OCI-M1 (cell line): ENCODE measurements around the gene LHFPL2.
"Not testable (repeated sequence)": the region's sequence is repeated elsewhere in the genome, so short reads cannot be mapped to it uniquely, and the experiment has no call there.

Source experiments
- DNase-seq: peaks from one replicate; lab custom pipeline; 2025; lab: John Stamatoyannopoulos, UW

Gene LHFPL2

DNA sequence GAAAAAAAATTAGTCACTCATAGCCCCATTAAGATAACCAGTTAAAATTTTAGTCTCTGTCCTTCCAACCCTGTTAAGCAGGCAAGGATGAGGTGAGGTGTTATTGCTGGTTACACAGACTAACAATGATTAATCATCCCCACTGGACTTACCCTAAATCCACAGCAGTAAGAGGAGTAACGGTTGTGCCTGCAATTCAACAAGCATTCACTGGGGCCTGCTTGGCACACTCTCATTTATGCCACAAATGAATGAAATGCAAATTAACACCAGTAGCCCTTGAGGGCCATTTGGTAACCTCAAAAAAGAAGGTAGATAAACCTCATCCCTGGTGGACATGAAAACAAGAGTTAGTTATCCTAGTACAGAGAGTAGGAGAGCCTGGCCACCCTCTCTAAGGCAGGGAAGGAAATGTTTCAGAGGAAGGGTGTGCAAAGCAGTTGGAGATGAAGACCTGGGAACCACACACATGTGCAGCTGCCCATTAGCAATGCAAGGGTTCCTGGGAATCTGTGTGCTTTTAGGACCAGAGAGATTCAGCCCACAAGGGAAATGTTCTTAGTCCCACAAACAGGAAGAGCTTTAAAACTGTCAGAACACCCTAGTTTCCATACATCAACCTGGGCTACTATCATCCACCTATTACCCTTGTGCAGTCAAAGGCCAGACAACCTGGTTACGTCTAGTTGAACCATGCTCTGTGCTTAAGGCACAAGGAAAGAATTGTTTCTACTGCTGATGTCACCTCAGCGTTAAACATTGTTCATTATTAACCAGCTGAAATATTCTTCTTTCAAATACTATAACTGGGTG is 7.7 kb downstream of the LHFPL2 start:
- DNase-seq = no peak

DNA sequence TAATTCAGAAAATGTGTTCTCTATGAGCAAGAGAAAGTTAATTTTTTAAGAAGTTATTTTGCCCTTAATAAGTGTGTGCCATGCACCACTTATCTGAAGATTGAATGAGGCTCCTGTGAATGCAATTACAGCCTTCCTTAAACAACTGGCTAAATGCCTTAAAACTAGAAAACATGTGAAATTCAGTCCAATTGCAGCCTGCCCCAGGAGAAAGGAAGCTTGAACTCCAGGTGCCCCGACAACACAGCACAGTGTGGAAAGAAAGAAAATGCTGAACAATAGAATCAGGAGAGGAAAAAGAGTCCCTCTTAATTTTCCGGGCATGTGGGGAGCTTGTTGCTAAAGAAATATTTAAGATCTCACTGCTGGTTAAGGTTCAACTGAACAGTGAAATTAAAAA is 8.8 kb downstream of the LHFPL2 start:
- DNase-seq = no peak

DNA sequence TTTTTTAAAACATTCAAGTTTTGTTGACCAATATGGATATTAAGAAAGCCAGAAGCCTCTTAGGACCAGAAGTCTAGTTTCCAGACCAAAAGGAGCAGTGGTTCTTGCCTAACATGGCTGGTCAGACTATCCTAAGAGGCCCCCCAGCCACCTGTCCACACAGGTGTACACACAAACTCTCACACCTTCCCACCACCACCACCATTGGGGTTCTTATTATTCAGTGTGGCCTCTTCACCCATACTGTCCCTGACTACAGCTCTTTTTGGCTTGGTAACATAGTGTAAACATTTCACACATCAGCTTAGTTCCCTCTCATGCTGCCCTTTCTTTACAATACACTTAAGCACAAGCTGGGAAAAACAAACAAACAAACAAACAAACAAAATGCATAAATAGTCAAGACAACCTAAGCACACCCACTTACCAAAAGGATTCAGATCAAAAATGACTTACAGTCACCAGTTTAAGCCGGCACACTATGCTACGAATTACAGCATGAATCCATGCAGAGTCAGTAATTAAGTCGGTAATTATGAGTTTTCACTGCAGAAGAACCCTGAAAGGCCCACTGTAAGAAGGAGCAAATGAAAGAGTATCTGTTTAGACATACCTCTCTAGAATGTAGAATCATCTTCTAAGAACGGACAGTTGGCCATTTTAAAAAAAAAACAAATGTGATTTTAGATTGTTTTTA is 9.5 kb downstream of the LHFPL2 start:
- no peak for DNase-seq

DNA sequence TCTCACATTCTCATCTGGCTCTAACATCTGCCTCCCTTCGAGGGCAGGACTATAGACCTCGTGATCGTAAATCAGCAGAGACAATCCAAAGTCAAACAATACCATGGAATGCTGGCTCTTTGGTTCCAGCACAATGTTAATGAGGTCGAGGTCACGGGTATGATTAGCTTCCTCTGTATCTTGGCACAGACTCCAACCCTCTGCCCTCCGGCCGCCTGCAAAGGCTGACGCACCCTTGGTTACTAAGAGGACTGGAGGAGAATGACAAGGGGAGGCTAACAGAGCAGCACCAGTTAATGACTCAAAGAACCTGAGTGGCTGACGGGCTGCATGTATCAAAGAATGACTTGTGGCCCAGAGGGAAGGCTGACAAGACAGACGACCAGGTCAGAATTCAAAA is 10.1 kb downstream of the LHFPL2 start:
- DNase-seq = no peak

DNA sequence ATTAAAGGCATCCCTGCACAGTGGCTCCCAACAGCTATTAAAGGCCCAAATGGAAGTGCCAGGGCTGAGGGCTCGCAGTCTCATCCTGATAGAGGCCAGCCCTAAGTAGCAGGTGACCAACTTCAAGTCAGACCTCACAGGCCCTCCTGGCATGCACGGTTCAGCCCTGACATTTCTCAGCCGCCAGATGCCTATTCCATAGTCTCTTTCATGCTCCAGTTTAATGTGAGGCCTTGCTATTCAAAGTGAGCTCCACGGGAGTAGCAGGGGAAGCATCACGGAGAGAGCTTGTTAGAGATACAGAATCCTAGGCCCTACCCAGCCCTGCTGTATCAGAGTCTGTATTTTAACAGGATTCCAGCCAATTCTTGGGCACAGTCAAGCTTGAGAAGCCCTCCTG is 11.1 kb downstream of the LHFPL2 start:
- DNase-seq = no peak

DNA sequence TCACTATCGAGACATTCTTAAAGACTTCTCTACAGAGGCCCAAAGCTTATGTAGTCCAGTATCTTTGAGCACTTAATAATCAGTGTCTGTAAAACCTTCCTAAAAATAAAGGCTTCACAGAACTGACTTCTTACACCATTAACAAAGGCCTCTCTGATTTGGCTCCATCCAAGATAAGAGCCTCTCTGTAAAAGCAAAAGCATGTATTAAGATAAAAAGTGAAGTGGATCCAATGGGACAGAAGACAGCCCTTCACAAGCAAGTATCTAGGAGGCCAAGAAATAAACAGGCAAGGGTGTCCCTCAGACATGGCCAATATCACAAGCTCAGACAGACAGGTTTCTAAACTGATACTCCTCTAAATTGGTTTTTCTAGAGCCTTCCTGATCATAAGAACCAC is 11.9 kb downstream of the LHFPL2 start:
- no peak for DNase-seq

DNA sequence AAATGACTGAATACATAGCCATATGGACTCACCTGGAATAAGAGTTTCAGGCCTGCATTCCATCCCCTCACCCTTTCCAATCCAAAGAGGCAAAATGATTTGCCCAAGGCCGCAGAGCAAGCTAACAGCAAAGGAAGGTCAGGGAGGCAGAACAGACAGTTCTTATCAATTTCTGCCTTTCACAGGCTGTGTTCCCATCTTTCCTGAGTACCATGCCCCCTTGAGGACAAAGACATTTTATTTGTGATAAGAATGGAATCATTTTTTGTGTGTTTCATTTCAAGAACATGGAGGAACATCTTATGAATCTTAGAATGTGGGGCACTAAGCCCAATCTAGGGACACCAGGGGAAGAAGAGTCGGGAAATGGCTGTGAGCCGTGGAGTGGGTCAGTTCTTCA is 13.9 kb downstream of the LHFPL2 start:
- peak; percentile 72 for DNase-seq

DNA sequence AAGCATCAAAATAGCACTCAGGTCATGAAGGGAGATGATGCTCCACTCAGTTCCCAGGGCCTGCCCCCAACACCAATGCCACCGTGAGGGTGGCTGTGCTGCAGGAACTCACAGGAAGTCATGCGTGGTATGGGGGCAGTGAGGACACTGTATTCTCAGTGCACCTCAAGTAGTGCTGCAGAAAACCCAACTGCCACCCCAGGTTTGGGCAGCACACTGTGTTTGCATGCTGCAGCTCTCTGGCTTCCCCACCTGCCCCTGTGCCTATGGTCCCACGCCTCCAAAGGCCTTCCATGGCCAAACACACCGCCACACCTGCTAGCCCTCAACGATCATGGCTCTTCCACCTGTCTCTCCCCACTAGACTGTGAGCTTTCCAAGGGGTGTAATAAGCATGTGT is 14.3 kb downstream of the LHFPL2 start:
- DNase-seq = no peak

DNA sequence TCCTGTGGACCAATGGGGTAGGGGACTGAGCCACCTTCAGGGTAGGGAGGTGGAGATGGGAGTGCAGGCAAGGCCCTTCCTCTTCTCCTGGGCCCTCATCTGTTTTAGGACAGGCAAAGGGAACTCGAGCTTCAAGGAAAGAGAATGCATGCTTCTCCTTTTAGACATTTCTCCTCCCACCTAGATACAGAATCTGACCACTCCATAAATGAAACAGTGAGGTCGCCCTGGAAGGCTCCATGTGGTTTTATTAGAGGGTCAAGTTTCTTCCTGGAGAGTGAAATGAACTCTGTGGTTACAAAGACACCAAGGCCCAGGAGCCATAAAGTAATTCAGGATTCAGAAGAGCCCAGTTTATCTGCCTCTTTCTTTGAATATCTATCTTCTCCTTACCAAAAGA is 14.9 kb downstream of the LHFPL2 start:
- DNase-seq = peak; percentile 57

DNA sequence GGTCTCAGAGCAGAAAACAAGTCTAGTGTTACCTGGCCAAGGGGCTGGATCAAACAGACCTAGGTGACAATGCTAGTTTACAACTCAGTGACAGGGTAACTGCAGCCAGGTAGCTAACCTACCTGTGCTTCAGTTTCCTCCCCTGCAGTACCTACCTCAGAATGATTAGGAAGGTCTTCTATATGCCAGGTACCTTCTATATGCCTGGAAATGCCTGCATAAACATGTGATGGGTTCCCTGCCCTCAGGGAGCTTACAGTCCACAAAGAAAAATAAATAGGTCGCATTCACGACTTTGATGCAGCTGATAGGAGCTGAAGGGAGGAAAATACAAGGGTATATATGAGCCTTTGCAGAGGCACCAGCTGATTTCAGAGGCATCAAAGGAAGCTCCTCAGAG is 16.1 kb downstream of the LHFPL2 start:
- DNase-seq = no peak

DNA sequence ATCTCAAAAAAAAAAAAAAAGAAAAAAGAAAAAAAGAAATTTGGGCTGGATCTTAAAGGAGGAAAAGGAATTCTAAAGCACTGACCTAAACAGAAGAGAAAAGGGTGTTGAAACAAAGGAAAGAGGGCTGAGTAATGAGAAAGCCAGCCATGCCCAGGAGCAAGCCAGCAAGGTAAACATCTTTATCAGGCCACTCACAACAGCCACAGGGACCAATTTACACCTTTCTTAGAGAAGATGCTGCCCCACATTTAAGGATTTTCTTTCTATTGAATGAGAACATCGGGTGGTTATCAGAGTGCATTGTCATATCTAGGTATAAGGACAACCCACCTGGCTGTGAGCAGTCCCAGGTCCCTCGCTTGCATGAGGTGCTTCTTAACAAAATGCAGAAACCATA is 16.6 kb downstream of the LHFPL2 start:
- no peak for DNase-seq

DNA sequence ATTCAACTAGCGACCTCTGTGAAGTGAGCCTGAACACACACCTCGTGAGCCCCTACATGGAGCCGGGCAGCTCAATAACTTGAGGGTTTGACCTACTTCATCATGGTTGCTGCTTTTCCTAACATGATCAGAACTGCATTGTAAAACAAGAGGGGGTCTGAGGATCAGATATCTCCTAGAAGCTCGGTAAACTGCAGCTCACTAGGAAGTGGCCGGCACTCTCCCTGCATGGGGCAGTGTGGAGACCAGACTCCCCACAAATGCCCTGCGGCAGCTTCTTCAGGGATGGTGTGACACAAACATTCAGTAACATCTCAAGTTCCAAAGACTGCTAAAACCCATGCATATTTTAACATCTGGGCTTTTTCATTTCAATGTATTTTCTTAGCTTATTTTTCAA is 18.5 kb downstream of the LHFPL2 start:
- DNase-seq = no peak

DNA sequence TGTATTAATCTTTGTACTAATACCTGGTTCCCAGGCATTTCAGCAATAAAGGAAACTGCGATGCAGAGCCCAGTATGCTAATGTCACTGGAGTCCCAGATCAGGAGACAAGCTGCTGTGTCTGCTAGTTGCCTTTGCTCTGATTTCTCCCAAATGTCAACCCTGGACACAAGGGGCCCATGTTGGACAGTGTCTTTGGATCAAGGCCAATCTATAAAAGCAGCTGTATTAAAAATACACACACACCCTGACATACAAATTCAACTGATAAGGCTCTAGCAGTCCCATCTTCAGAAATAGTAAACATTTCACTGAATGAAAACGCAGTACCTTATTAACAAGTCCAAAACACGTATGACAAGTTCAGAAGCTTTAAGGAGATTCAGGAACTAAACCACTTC is 18.9 kb downstream of the LHFPL2 start:
- no peak for DNase-seq

DNA sequence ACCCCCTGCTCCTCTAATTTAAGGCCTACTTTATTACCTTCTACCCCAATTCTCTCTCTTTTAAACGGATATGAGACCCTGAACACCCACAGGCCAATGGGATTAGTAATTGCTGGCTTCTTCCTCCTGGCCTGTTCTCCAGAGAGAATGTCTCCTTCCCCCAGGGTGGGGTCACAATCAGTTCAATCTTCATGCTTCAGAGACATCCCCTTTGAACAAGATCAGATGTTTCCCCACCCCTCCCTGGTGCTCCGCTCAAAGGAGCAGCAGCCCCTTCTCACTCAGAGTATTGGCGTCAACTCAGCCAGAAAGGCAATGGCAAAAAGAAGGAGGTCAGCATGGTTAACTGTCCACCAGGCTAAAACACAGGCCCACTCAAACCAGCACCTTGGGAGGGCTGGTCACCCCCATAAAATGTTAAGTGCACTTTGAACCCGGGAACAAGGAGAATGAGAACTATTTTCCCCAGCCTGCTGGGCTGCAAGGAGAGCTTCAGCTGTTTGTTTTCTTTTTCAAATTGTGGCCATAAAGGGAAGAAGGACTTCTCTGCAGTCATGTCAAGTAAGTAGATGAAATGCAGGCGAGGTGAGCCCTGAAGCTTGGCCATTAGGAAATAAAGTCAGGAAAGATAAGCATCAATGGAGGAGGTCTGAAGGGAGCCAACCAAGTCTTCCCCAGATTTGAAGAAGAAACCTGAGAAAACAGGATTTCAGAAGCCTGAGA is 20.1 kb downstream of the LHFPL2 start:
- no peak for DNase-seq

DNA sequence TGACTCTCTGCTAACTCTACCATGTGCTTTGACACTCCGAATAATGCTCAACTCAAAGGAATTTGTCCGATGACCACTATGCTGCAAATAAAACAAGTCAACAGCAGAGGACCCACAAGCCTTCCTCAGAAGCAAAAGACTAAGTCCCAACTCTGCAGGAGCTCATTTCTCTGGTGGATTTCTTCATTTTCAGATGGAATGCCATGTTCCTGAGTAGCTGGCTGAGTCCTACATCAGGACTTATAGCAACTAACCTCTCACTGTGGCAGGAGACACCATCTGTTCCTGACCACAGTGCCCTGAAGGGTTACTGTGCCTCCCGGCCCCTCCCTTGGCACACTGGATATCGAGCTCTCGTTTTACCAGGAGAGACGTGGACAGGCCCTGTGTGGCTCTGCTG is 20.8 kb downstream of the LHFPL2 start:
- DNase-seq = no peak

DNA sequence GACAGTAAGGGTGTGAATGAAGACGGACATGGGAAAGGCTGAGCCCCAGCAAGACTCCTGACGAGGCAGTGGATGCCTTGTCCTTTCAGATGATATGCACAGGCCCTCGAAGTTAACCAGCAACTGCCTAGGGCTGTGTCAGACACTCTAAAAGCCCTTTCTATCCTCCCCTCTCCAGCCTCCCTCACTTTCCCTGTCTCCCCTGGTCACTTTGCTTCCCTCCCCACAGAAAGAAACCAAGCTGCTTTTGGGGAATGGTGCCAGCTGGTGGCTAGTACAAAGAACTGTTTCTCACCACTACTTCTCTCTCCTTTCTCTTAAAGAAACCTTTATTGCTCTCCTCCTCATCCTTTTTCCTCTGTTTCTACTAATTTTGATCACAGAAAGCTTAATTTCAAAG is 21.4 kb downstream of the LHFPL2 start:
- peak; percentile 41 for DNase-seq

DNA sequence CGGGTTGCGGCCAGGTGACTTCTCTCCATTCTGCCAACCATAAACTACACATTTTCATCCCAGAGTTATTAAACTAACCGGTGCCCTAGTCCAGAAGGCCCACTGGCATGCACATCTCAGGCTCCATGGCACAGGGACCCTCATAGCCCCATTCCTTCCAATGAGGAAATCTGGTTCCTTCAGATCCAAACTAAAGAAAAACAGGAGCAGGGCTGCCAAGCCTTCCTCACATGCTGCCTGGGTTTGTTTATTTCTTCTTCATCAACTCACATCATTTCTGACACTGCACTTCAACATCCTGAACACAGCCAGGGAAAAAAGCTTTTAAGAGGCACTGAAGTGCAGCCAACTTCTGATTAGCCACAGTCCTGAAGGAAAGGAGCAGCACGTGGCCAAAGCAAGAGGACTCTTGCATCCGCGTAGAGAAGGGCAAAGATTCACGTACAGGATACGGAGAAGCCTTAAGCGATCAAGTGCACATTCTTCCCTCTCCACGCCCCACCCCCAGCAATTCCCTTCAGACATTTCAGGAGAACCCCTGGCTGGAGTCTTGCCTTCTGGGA is 22.5 kb downstream of the LHFPL2 start:
- DNase-seq = no peak

DNA sequence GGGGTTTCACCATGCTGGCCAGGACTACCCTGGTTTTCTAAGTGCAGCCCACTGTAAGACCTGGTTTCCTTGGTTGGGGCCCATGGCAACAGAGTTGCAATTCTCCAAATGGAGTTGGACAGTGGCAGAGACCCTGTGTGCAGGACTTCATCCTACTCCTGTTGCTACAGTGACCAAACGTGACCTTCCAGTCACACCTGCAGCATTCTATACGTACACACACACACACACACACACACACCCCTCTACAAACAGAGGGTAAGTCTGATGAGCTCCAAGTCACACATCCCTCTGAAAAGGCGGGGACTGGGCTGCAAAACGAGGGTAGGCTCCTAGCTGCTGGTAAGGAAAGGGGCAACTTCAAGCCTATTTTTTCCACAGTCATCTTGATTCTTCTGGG is 23.6 kb downstream of the LHFPL2 start:
- no peak for DNase-seq

DNA sequence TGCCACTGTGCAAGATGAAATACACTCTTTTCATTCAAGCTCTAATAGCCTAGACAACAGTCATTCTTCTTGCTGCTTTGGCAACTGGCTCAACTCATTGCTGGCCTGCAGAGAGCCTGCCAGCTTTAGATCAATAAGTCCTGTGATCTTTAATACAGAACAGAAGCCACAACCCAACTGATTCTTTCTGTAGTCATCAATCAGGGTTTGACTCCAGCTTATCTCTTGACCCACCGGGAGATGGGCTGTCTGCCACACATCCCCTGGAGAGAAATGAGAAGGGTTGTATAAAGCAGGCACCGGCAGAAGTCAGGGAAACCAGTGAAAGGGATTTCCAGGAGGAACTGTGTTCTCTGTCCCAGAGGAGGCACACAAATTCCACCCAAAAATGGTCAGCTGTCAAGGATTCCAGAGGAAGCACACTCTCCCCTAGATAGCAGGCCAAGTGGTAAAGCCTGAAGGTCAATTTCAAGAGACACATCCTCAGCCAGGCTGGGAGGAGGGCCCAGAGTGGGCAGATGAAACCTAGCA is 24.5 kb downstream of the LHFPL2 start:
- no peak for DNase-seq

DNA sequence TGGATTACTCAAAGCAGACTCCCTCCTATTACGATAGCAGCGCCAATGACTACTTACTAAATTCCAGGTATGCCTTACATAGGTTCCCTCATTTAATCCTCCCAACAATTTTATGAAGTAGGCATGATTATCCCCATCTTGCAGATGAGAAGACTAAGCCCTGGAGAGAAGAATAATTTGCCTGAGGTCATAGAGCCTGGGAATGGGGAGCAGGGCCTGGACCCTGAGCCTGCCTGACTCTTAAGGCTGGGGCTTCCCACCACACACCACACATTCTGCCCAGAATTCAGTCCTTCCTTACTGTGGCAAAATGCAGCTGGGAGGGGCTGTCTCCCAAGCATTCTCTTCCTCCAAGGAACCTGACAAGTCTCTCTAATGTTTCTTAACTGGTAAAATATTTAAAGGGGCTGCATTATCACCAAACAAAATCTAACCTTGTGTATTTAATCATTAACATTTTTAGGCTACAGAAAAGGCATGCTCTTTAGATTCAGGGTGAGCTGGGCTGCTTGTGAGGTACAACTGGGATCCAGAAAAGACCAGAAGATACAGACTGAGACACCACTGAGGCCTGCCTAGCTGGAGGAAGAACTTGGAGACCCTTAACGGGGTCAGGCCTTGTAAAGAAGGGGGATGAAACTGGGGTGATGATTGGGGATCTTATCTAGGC is 26.1 kb downstream of the LHFPL2 start:
- no peak for DNase-seq

DNA sequence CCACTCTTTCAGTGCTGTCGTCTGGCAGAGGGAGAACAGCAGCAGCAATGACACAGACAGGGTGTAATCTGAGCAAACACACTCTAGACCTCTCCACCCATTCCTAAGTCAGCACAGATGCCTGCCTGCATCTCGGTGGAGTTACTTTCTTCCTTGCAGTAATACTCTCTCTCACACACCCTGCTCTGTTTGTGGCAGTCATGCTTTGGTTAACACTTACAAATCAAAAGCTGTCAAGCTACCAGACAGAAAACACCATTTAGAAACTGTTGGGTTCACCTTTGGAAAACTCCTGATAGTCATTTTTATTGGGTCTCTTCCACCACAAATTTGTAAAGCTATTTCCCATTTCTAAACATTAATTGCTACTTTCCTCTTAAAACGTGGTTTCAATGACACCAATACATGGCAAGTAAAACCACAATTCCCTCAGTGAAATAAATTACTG is 27.3 kb downstream of the LHFPL2 start:
- DNase-seq = no peak

DNA sequence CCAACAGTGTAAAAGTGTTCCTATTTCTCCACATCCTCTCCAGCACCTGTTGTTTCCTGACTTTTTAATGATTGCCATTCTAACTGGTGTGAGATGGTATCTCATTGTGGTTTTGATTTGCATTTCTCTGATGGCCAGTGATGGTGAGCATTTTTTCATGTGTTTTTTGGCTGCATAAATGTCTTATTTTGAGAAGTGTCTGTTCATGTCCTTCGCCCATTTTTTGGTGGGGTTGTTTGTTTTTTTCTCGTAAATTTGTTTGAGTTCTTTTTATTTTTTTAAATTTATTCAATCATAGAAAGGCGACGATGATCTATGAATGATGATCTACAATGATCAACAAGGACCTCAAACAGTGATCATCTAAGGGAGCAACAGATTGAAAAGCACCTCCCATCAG is 28.5 kb downstream of the LHFPL2 start:
- DNase-seq = not testable (repeated sequence)
